ENCODE results near the gene LLGL2. TPM values are rescaled to one million over a fixed set of nuclear protein-coding genes. Genes with fewer than 3 reads are reported as not detected.

Gene LLGL2
- total and polyA plus RNA-seq, 10 of the 15 experiments (the other 5 are each of a cell fraction or from before 2014, with no cell fraction given), result 0.21 to 9.9 (median 4.5) TPM

GRCh38 chr17:75601057-75601987 is 75.8 kb downstream of the LLGL2 start:
- FAIRE-seq (peak; percentile 84), ATAC-seq (peak; percentile 94), DNase-seq (ENCODE audit: low read depth, low spot score) (no peak)
- in situ Hi-C loops (cut with MboI) (no loop called here), intact Hi-C loops (cut with micrococcal nuclease; ENCODE audit: unreplicated experiment) (loop anchor here (2.0 kb wide), 1 partner anchor 147 kb away; no protein-coding TSS in a partner anchor)
- Histone ChIP-seq H3K79me2 (ENCODE audit: control insufficient read depth, insufficient read depth, low read length) (no peaks in the 10 kb centered on the region), H3K36me3 (ENCODE audit: control insufficient read depth in 2 of 2, insufficient read depth in 2 of 2, low read length in 1 of 2) (no peaks in the 10 kb centered on the region), H3K4me1 (ENCODE audit: control insufficient read depth, insufficient read depth, low read length) (no peaks in the 10 kb centered on the region), H3K27ac (ENCODE audit: control insufficient read depth, insufficient read depth) (no peak overlapping the region), H3K9me3 (replicated peaks; ENCODE audit: control insufficient read depth, insufficient read depth, low read length) (no peaks in the 10 kb centered on the region), H3K9ac (ENCODE audit: control insufficient read depth, insufficient read depth, low read length) (no peak overlapping the region), H3K27me3 (replicated peaks in 1 of 2; ENCODE audit: control insufficient read depth in 2 of 2, insufficient read depth in 2 of 2, low read length in 1 of 2) (no peaks in the 10 kb centered on the region), H3K4me3 (no peak overlapping the region), H4K20me1 (ENCODE audit: control insufficient read depth, insufficient read depth) (no peaks in the 10 kb centered on the region; the same call in 1 of the 2 replicates), H3K4me2 (ENCODE audit: control insufficient read depth, insufficient read depth) (no peak overlapping the region), H2AFZ (ENCODE audit: control insufficient read depth, low read depth, low read length) (no peak overlapping the region)
- SMC1A ChIA-PET (ENCODE audit: uncharacterized antibody, unreplicated experiment), result interaction anchor here (0.6 to 3.0 kb wide), 9 partner anchors 32 to 148 kb away, joined by 3 to 18 read pairs (median 4); partner anchors contain the start of gene SMIM5
- RAD21 ChIA-PET (ENCODE audit: unreplicated experiment), result interaction anchor here (0.5 to 5.3 kb wide), 8 partner anchors 32 to 229 kb away, joined by 3 to 51 read pairs (median 3); partner anchors contain the start of gene SMIM5
- CTCF ChIA-PET, result interaction anchor here (0.6 to 7.1 kb wide), 43 partner anchors 7 to 324 kb away, joined by 3 to 164 read pairs (median 4); partner anchors contain the start of genes RECQL5, SAP30BP, SMIM5 and TMEM94
- peak; percentile 74 to 91 (median 79) for TF ChIP-seq CTCF (IDR thresholded peaks at IDR 0.05 in 2 of 3, conservative IDR thresholded peaks at IDR 0.05 in 1 of 3; ENCODE audit: control insufficient read depth in 2 of 3, extremely low read depth in 1 of 3, insufficient read depth in 1 of 3, low read depth in 3 of 3, low read length in 3 of 3)
- no peak for TF ChIP-seq RCOR1 (conservative IDR thresholded peaks at IDR 0.05; ENCODE audit: low read depth, low read length)
- peak; percentile 57; the same call in 1 of the 2 replicates for TF ChIP-seq YY1 (IDR thresholded peaks at IDR 0.05; ENCODE audit: low read depth, low read length)
- peak; percentile 64; the same call in 1 of the 2 replicates for TF ChIP-seq SMC3 (IDR thresholded peaks at IDR 0.05; ENCODE audit: borderline replicate concordance, low read length)
- no peak for TF ChIP-seq HCFC1 (IDR thresholded peaks at IDR 0.05; ENCODE audit: low read length)
- TF ChIP-seq RAD21 (IDR thresholded peaks at IDR 0.05; ENCODE audit: insufficient read depth, low read depth, low read length), result peak; percentile 45
- TF ChIP-seq ZBTB40 (IDR thresholded peaks at IDR 0.05; ENCODE audit: borderline replicate concordance), result no peak
- 44% methylated on average over 28 of the region's 28 CpGs for WGBS (ENCODE audit: insufficient coverage, insufficient replicate concordance, low lambda C conversion rate, missing lambda C conversion rate)
- BruUV-seq (replicated peaks), result no TSS peak
- POLR2A ChIA-PET, result no interaction called here
